ENCODE measurements around the gene NAP1L5.

The NAP1L5 gene

GRCh38 chr4:88655226-88655625 lies 42.4 kb downstream of the NAP1L5 start:
- no peaks in the 10 kb centered on the region for H3K36me3 ChIP-seq (ENCODE audit: control insufficient read depth, insufficient read depth, low read length)
- H3K27me3 ChIP-seq (ENCODE audit: control insufficient read depth, insufficient read depth, low read length): no peaks in the 10 kb centered on the region
- no peak overlapping the region for H3K9ac ChIP-seq (ENCODE audit: low read depth, low read length)
- no peaks in the 10 kb centered on the region for H3K4me1 ChIP-seq (ENCODE audit: control insufficient read depth, insufficient read depth, low read length)
- H3K9me3 ChIP-seq (ENCODE audit: control insufficient read depth, insufficient read depth, low read length): no peaks in the 10 kb centered on the region
- H3K4me3 ChIP-seq (ENCODE audit: low read depth, low read length): no peak overlapping the region

- Histone ChIP-seq H3K9me3 (ENCODE audit: control insufficient read depth, insufficient read depth, low read length) (no peaks in the 10 kb centered on the region), H3K9ac (ENCODE audit: low read depth, low read length) (no peak overlapping the region), H3K4me3 (ENCODE audit: low read depth, low read length) (no peak overlapping the region), H3K27me3 (ENCODE audit: control insufficient read depth, insufficient read depth, low read length) (no peaks in the 10 kb centered on the region), H3K36me3 (ENCODE audit: control insufficient read depth, insufficient read depth, low read length) (no peaks in the 10 kb centered on the region), H3K4me1 (ENCODE audit: control insufficient read depth, insufficient read depth, low read length) (no peaks in the 10 kb centered on the region)
Observed at GRCh38 chr4:88653371-88653946, 44.2 kb downstream of the NAP1L5 start.

GRCh38 chr4:88649716-88650115 lies 47.9 kb downstream of the NAP1L5 start:
- H3K4me1 ChIP-seq (ENCODE audit: control insufficient read depth, insufficient read depth, low read length): peaks cover 7% of the 10 kb centered on the region
- H3K9ac ChIP-seq (ENCODE audit: low read depth, low read length): no peak overlapping the region
- no peak overlapping the region for H3K4me3 ChIP-seq (ENCODE audit: low read depth, low read length)
- no peaks in the 10 kb centered on the region for H3K27me3 ChIP-seq (ENCODE audit: control insufficient read depth, insufficient read depth, low read length)
- no peaks in the 10 kb centered on the region for H3K36me3 ChIP-seq (ENCODE audit: control insufficient read depth, insufficient read depth, low read length)
- no peaks in the 10 kb centered on the region for H3K9me3 ChIP-seq (ENCODE audit: control insufficient read depth, insufficient read depth, low read length)

- Histone ChIP-seq H3K9ac (ENCODE audit: low read depth, low read length) (no peak overlapping the region), H3K4me3 (ENCODE audit: low read depth, low read length) (no peak overlapping the region), H3K27me3 (ENCODE audit: control insufficient read depth, insufficient read depth, low read length) (no peaks in the 10 kb centered on the region), H3K36me3 (ENCODE audit: control insufficient read depth, insufficient read depth, low read length) (no peaks in the 10 kb centered on the region), H3K4me1 (ENCODE audit: control insufficient read depth, insufficient read depth, low read length) (peaks cover 7% of the 10 kb centered on the region), H3K9me3 (ENCODE audit: control insufficient read depth, insufficient read depth, low read length) (no peaks in the 10 kb centered on the region)
Observed at GRCh38 chr4:88646528-88647280, 50.9 kb downstream of the NAP1L5 start.

DNA sequence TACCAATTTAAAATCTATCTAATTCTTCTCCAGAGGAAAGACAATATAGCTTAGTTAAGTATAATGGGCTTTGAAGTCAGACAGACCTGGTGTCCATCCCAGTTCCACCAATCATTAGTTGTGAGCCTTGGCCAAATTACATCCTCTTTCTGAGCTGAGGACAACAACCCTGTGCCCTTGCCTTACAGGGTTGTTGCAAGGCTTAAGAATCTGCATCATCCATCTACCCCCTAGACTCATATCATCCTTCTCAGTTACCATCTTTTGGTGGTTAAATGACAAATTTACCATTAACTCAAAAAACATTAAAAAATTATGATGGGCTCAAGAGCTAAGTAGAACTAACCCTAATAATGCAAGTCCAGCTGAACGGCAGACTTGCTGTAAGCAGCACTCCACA lies 51.6 kb downstream of the NAP1L5 start:
- Histone ChIP-seq H3K4me3 (ENCODE audit: low read depth, low read length) (no peak overlapping the region), H3K9me3 (ENCODE audit: control insufficient read depth, insufficient read depth, low read length) (no peaks in the 10 kb centered on the region), H3K27me3 (ENCODE audit: control insufficient read depth, insufficient read depth, low read length) (no peaks in the 10 kb centered on the region), H3K9ac (ENCODE audit: low read depth, low read length) (no peak overlapping the region), H3K36me3 (ENCODE audit: control insufficient read depth, insufficient read depth, low read length) (no peaks in the 10 kb centered on the region), H3K4me1 (ENCODE audit: control insufficient read depth, insufficient read depth, low read length) (peaks cover 7% of the 10 kb centered on the region)
